HG02840 (cell line): ENCODE data around the gene TRPM3.

Experiments used
- ATAC-seq: cut with Tn5 transposase; IDR thresholded peaks from one replicate; pipeline ENCODE4 v1.9.1; 2021; ENCODE audit warnings: mild to moderate bottlenecking, moderate library complexity, moderate number of reproducible peaks; ENCODE audit not compliant: unreplicated experiment, low FRiP score

Gene TRPM3

GRCh38 chr9:70506159-70506558, 615.3 kb downstream of the TRPM3 start:
- ATAC-seq: no peak

GRCh38 chr9:70504834-70505233, 616.6 kb downstream of the TRPM3 start:
- no peak for ATAC-seq

- no peak for ATAC-seq
Measured at GRCh38 chr9:70502690-70503089, 618.7 kb downstream of the TRPM3 start.

- no peak for ATAC-seq
Measured at GRCh38 chr9:70500793-70501192, 620.6 kb downstream of the TRPM3 start.

GRCh38 chr9:70499621-70500020, 621.8 kb downstream of the TRPM3 start:
- ATAC-seq: no peak

- ATAC-seq: no peak
Measured at GRCh38 chr9:70498866-70499265, 622.6 kb downstream of the TRPM3 start.

GRCh38 chr9:70496244-70496643, 625.2 kb downstream of the TRPM3 start:
- ATAC-seq: no peak

- ATAC-seq: no peak
Measured at GRCh38 chr9:70495514-70495913, 625.9 kb downstream of the TRPM3 start.

GRCh38 chr9:70494221-70494620, 627.2 kb downstream of the TRPM3 start:
- no peak for ATAC-seq

- no peak for ATAC-seq
Measured at GRCh38 chr9:70493029-70493428, 628.4 kb downstream of the TRPM3 start.

GRCh38 chr9:70492319-70492777, 629.1 kb downstream of the TRPM3 start:
- ATAC-seq: no peak

GRCh38 chr9:70491426-70492318, 629.7 kb downstream of the TRPM3 start:
- ATAC-seq: no peak

- ATAC-seq: no peak
Measured at GRCh38 chr9:70490478-70490877, 630.9 kb downstream of the TRPM3 start.

- ATAC-seq: no peak
Measured at GRCh38 chr9:70488793-70489105, 632.7 kb downstream of the TRPM3 start.

- no peak for ATAC-seq
Measured at GRCh38 chr9:70488098-70488792, 633.2 kb downstream of the TRPM3 start.

- ATAC-seq: no peak
Measured at GRCh38 chr9:70486127-70486526, 635.3 kb downstream of the TRPM3 start.

- ATAC-seq: no peak
Measured at GRCh38 chr9:70485273-70485858, 636.1 kb downstream of the TRPM3 start.

- peak; percentile 58 for ATAC-seq
Measured at GRCh38 chr9:70484232-70485130, 636.9 kb downstream of the TRPM3 start.

- ATAC-seq: no peak
Measured at GRCh38 chr9:70481471-70481870, 640.0 kb downstream of the TRPM3 start.

- no peak for ATAC-seq
Measured at GRCh38 chr9:70480405-70480980, 640.9 kb downstream of the TRPM3 start.
